ENCODE data around the gene SAMD14.

SAMD14 gene

DNA sequence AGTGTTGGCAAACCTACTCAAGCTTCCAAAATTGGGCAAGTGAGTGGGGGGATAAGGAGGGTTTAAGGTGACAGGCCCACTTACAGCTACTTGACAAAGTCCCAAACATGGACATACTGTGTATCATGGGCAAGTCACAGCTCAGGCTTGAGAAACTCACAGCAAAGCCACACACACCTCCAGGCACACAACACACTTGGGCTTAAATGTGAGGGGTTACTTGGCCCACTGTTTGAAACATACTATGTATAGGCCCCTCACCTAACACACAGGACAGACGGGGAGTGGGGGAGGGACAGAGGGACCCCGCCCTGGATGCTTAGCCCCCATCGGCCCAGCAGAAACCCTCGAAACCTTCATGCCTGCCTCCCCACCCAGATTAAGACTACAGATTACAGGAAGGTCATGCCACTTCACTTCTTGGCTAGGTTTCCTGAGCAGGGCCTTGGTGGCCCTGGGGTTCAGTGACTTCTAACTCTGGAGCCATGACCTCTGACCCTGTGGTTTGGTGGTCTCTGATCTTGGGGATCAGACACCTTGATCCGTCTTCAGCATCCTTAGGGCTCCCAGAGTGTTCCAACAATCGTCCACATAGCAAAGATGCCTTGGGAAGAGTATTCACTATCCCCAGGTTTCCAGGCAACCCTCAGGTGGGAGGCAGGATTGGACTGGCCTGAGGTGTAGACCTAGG is 2.3 kb upstream of the SAMD14 start:
- no peak for DNase-seq

DNA sequence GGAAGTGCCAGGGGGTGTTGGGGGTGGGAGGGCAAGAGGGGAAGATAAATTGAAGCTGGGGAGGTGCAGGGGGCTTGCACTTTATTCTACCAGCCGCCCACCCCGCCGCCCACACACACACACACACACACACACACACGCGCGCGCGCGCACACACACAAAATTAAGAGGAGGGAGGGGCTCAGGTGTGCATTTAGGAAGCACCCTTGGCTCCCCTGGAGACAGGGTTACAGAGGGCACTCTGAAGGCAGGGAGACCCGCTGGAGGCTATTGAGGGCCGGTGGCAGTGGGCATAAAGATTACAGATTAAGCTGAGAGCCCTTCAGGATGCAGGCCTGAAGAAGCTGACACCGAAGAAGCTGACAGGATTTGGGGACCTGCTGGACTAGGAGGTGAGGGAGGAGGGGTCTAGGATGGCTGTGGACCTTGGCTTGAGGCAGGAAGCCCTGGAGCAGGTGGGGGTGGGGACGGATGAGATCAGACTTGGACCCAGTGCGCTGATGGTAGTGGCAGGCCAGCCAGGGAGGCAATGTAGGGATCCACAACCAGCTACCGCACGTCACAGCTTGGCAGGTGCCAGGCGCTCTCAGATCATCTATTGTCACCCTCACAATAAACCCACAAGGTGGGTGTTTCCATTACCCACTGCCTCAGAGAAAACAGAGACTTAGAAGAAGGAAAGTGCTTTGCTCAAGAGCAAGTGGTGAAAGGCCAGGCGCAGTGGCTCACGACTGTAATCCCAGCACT is 772 bp upstream of the SAMD14 start:
- DNase-seq: no peak

DNA sequence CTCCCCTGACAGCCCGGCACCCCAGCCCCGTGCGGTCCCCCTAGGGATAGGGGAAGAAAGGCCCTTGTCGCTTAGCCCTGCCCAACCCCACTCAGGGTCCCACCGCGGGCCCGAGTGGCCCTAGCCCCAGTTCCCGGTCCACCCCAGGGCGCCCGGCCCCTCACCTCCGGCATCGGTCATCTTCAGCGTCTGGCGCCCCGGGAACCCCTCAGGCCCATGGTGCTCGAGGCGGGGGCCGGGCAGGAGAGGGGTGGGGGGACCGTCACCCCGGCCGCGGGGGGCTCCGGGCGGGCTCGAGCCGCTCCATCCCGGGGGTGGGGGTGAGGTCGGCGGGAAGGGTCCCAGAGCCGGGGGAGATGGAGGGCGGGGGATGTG is 620 bp downstream of the SAMD14 start:
- no peak for DNase-seq

DNA sequence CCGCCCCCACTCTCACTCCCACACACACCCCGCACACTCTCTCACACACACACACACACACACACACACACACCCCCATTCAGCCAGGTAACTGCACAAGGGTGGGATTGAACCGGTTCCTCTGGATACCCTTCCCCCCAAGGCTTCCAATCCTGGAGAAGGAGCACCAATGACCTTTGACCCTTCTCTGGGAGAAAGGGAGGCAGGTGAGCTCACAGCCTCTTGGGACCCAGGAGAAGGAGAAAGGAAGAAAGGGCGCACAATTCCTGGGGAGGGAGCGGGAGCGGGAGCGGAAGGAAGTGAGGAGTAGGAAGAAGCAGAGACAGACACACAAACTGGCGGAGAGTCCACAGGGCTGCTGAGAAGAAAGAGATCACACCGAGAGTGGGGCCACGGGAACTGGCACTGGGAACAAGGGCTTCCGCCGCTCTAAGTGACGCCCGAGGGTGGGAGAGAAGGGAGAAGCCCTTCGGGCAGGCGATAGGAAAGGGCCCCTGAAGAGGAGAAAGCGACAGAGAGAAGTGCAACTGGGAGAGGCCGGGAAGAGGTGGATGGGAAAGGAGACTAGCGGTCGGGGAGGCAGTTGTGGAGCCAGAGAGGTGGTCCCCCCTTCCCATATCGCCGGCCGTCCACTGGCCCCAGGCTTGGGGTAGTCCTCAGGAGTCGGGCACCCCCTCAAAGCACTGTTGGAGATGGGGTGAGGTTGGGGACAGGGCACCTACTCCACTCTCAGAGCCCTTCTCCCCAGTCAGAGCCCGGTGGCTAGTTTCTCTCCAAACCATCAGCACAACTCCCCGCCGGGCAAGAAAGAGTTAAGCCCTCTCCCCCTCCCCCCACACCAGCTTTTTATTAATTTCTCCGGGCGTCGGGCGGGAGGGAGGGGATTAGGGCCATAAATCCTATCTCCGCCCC is 1.3 kb downstream of the SAMD14 start:
- no peak for DNase-seq

DNA sequence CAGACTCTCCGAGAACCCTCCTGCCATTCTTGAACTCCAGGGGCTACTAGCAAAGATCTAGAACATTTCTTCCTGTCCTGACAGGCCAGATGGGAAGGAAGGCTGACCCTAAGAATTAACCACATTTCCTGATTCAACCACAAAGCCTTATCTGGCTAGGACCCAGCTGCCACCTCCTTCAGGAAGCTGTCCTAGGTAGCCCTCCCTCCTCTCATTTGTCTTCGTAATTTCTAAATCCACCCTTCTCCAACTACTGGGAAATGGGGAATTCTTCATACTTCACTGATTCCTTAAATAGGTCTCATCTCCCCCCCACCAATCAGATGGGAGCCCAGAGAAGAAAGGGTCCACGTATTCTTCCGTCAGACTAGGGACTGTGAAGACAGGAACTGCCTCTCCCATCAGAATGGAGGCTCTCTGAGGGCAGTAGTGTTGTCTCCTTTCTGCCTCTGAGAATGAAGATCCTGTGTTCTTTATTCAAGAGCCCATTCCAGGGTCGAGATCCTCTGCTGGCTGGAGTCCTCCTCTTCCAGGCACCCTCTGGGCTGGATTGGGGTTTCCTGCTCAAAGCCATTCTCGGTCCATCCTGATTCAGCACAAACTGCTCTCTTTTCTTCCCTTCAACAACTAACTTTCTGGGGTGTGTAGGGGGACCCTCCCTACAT is 2.1 kb downstream of the SAMD14 start:
- no peak for DNase-seq

DNA sequence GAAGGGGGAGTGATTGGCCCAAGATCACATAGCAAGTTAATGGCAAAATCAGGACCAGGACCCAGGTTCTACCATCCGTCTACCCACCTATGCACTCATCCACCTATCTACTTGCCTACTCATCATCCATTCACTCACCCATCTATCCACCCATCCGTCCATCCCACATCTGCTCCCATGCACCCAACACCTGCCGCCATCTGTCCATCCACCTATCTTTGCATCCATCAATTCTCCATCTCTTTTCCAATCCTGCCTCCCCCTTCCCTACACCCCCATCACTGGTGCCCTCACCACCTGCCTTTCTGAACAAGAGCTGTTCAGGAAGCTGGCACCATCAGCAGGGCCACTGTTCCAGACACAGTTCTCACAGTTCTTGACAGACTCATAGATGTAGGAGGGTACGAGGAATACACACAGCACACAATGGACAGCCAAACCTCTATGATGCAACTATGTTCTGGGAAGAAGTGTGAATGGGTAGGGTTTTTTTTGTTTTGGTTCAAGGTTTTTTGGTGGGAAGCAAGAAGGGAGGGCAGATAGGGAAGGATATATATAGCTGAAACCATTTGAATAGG is 4.5 kb downstream of the SAMD14 start:
- DNase-seq: no peak

DNA sequence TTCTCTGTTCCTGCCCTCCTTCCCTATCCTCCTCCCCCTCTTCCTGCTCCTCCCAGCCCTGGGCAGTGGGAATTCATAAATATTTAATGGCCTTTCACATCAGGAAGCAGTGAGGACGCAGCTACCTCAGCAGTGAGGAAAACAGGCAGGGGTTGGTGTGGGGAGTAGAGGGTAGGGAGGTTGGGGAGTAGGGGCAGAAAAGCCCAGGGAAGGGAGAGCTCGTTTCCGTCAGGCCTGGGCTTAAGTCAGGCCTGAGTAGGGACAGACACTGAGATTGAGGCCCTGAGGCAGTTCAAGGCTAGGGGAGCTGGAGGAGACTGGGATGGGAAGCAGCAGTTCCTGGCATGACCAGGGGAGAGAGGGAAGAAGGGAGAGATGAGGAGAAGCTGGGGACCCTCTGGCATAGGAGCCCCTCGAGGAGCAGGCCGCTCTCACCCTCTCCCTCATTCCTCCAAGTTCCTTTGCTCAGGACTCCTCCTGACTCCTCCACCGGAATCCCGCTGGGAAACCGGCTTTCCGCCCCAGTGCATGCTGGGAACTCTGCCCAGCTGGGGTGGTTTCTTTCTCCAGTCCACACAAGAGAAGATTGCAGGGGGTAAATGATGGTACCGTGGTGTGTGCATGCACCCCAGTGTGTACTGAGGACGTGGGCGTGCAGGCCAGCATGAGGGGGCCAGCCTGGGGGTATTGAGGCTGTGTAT is 6.2 kb downstream of the SAMD14 start:
- no peak for DNase-seq

DNA sequence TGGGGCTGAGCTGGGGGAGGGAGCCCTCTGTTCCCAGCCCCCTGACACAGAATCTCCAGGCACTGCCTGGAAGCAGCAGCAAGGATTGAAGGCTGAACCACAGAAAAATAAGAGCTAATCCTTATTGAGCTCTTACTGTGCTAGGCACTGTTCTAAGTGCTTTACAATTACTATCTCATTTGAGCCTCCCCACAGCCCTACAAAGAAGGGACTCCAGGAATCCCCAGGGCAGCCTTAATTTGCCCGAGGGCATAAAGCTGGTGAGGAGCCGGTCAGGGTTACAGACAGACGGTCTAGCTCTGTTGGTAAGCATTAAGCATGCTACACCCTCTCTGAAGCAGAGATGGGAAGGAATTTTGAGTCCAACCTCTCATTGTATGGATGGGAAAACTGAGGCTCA is 7.0 kb downstream of the SAMD14 start:
- no peak for DNase-seq

DNA sequence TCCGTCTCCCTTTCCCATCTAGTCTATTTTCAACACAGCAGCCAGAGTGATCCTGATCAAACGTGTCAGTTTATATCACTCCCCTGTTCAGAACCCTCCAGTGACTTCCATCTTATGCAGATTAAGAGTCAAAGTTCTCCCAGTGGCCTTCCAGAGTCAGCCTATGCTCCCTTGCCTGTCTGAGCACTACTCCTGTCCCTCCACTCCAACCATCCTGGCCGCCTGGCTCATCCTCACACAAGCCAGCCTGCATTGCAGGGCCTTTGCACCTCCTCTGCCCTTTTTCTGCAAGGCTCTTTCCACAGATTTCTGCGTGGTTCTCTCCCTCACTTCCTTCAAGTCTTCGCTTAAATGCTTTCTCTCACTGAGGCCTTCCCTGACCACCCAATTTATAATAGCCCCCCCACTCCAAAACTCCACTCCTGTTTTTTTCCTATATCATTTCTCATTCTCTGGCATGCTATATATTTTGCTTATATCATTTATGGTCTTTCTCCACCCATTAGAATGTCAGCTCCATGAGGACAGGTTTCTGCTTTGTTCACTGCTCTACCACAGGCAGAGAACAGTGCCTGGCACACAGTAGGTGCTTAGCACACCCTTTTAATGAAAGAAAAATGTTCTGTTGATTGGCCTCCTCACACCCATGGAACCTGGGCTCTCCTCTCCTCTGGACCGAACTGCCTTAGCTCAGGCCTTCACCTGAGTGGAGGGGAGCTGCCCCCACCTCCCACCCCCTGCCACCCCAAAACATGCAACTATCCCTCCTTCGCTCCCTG is 9.3 kb downstream of the SAMD14 start:
- no peak for DNase-seq

DNA sequence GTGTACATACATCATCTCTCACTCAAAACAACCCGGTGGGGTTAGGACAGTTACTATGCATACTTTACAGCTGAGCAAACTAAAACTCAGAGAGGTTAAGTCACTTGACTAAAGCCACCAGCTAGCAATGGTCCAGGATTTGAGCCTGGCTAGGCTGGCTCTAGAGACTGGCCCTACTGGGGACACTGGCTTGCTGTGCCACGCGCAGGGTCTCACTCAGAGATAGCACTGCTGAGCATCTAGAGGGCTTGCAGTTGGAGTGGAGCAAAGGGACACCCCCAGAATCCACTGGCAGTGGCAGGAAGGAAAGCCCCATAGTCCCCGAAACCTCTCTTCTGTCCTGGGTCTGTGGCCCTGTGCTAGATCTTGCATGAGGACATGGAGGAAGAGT is 11.1 kb downstream of the SAMD14 start:
- DNase-seq: no peak

DNA sequence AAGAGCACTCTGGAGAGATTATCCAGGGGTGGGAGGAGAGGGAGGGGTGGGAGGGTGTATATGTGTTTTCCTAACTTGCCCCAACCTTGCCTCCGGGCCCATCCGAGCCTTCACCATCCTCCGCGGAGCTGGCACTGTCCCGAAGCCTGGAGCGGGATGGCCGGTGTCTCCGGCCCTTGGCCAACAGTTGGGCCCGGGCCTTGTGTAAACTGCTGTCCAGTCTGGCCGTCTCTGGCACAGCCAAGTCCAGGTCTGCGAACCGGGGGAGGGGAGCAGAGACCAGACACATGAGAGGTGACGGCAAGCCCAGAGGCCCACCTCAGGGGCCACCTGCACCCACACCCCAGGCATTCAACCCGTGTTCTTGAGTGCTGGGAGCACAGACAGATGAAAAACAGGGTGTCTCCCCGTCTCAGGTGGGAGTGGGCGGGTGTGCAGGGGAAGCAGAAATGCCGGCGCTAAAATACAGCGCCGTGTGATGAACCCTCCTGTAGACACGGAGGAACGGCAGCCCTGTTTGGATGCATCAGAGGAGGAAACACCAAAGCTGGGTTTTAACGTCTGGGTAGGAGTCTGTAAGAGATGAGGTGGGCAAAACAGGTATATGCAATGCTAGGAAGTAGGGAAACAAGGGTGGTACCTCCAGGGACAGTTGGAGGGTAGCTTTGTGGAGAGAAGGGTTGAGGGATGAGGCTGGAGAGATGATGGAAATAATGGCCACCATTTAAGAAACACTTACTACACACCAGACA is 11.7 kb downstream of the SAMD14 start:
- no peak for DNase-seq

DNA sequence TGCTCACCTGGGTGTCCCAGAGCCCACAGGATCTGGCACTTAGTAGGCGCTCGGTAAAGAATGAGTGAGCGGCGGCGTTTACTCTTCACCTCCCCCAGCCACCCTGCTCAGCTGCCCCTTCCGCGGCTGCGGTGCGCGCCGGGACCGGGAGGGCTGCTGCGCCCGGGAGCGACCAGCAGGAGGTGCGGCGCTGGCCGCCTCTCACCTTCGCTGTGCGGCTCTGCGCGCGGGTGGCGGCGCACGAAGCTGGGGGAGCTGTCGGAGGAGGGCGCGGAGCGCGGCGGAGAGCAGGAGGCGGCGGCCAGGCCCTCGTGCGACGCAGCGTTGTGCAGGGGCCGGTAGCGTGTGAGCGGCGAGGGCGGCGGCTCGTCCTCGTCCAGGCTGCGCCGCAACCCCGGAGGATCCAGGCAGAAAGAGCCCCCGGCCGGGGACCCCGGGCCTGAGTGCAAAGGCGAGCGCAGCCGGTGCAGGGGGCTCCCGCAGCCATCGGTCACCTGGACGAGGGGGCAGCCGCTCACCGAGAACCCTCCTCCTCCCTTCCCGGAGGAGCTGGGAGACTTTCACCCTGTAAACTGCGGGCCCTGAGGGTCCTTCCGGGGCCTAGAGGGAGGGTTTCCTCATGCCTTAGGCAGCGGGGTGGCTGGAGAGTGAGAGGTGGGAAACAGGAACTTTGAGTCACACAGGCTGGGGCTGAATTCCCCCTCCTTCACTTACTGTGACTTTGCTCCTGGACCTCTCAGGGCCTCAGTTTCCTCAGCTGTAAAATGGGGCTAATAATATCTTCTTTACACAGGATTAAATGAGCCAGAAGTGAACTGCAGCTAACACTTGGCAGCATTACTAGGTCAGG is 12.5 kb downstream of the SAMD14 start:
- DNase-seq: peak; percentile 57

DNA sequence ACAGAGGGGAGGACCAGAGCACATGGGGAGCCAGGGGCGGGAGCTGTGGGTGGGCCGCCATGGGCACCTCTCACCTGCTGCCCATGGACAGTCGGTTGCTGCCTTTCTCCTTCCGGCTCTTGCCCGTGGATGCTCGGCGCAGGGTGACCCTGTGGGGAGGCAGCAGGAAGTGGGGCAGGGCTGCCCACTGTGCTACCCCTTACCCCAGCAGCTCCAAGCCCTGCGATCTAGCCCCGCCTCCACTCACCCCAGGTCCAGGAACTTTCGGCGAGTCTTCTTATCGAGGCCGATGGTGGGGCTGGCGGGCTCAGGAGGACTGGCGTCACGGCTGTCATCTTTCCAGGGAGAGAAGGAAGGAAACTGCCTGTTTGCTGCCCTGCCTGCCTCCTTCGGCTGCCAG is 14.2 kb downstream of the SAMD14 start:
- no peak for DNase-seq

DNA sequence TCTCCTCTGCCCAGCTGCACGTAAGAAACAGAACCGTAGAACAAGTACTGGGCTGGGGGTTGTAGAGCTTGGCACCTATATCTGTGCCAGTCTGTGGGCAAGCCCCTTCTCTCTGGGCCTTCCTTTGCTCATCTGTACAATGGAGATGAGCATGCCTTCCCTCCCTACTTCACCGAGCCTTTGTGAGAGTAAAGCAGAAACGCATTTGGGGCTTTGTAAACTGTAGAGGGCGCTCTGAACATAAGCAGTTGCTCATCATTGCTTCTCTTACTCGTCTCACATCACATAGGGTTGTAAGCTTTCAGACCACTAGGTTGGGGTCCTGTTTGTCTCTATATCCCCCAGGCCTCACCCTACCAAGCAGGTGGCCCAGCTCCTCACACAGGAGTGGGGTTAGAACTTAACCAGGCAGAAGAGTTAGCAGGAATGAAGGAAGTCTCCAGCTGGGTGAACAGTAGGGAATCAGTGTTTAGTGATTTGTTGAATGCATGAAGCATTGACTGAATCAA is 15.1 kb downstream of the SAMD14 start:
- DNase-seq: peak; percentile 53

DNA sequence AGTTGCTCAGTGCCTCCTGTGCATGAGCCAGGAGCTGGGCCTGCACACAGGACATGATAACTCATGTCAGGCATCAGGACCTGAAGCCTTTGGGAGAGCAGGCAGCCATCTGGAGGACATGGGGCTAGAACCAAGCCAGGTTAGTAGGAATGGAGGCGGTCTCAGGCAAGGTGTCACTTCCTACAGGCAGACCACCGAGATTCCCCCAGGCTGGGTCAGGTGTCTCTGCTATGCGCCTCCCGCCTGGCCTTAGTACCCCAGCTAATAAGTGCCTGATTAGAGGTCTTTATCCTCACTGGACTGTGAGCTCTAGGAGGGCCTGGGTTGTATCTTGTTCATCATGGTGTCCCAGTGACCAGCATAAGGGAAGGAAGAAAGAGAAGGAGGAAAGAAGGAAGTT is 15.6 kb downstream of the SAMD14 start:
- DNase-seq: no peak

DNA sequence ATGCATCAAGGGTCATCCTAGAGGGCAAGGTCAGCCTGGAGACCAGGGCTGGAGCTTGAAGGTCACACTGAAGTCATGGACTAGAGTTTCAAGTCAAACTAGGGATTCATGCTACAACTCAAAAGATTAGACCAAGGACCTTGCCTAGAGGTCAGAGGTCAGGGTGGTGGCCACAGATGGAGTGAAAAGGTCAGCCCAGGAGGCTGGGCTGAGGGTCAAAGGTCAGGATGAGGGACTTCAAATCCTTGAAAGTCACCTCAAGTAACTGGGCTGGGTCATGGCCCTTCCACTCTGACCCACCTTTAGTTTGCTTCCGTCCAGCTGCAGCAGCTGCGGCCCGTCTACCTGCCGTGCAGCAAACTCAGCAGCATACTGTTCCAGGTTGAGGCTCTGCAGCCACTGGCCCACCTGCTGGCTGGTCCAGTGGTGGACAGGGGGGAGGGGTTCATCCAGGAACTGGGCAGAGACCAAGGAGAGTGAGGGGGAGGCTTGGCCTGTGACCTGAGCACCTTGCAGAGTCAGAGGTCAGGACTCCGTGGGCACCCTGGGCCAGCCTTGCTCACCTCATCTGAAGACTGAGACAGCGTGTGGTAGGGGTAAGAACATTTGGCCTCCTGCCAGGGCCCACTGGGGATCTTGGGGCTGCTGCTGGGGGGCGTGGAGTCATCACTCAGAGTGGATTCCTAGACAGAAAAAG is 16.2 kb downstream of the SAMD14 start:
- no peak for DNase-seq

DNA sequence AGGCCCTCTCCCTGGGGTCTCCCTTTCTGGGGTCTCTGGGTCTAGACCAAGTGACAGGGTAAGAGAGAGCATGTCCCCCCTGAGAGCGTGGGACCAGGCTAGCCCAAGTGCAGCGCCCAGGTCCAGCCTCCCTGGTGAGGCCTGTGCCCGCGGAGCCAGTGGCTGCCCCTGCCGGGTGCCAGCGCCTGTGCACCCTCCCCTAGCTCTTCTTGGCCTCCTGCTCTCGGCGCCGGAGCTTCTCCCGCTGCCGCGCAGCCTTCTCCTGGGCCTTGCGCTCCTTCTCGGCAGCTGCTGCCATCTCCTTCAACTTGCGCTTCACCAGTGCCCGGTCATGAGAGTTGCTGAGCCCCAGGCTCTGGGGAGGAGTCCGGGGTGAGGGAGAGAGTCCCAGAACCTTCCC is 17.3 kb downstream of the SAMD14 start:
- DNase-seq: no peak

Data from fibroblast of skin of abdomen (primary cell).